Suprapubic skin (tissue), 4 donors: ENCODE data around the gene RECK. TPM values are rescaled to one million over a fixed set of nuclear protein-coding genes. Genes with fewer than 3 reads are reported as not detected.
"Not testable (repeated sequence)": the region's sequence is repeated elsewhere in the genome, so short reads cannot be mapped to it uniquely, and the experiment has no call there.

ENCODE experiments used
- DNase-seq, 2 donors: peaks; one replicate each; pipeline ENCODE4 v3.0.0-alpha.2; 2019; ENCODE audit warnings: low spot score in 2 of 2
- H3K27ac ChIP-seq: fragments of 200-600 bp; sonication (generic); one replicate; pipeline ENCODE4 v1.5.1; 2019
- H3K27me3 ChIP-seq: fragments of 200-600 bp; sonication (generic); one replicate; pipeline ENCODE4 v1.5.1; 2019
- H3K36me3 ChIP-seq: fragments of 200-600 bp; sonication (generic); one replicate; pipeline ENCODE4 v1.5.1; 2019
- H3K4me1 ChIP-seq: fragments of 200-600 bp; sonication (generic); one replicate; pipeline ENCODE4 v1.5.1; 2019
- H3K4me3 ChIP-seq: fragments of 200-600 bp; sonication (generic); one replicate; pipeline ENCODE4 v1.5.1; 2019; ENCODE audit warnings: mild to moderate bottlenecking
- H3K9me3 ChIP-seq: fragments of 200-600 bp; sonication (generic); one replicate; pipeline ENCODE4 v1.5.1; 2019
- EP300 ChIP-seq: sonication (generic); formaldehyde crosslinking; IDR thresholded peaks from one replicate; pipeline ENCODE4 v1.6.1; 2017; ENCODE audit warnings: antibody characterized with exemption
- POLR2A ChIP-seq, 2 donors: fragments of 450-650 bp; IDR thresholded peaks; one replicate each; pipeline ENCODE4 v1.6.1; 2017; ENCODE audit warnings: antibody characterized with exemption in 2 of 2, mild to moderate bottlenecking in 2 of 2, moderate library complexity in 2 of 2
- POLR2AphosphoS5 ChIP-seq, 3 donors: sonication (generic); formaldehyde crosslinking; IDR thresholded peaks; one replicate each; pipeline ENCODE4 v1.6.1; 2017; ENCODE audit warnings: antibody characterized with exemption in 3 of 3
- WGBS: methylation state at CpG from one replicate; pipeline ENCODE4 v1.1.5; 2018; 5-methylcytosine and 5-hydroxymethylcytosine counted together
- total RNA-seq, 4 donors: library from RNA; depleted of rRNA; stranded (reverse); fragments of >200 nt; gene quantifications; one replicate each; pipeline ENCODE4 v1.1.0, GENCODE V29; 2016
- TF ChIP-seq, protein P1 (sequence below), 2 donors: fragments of 200-600 bp in 1 of 2; fragments of 450-650 bp in 1 of 2; sonication (generic) in 1 of 2; IDR thresholded peaks; one replicate each; pipeline ENCODE4 v1.5.1; 2016 to 2019; ENCODE audit warnings: antibody characterized with exemption in 2 of 2, mild to moderate bottlenecking in 1 of 2, moderate library complexity in 1 of 2

RECK gene
- total RNA-seq: 1 to 10 TPM; 3.1 to 6.4 (median 4.0) TPM

DNA sequence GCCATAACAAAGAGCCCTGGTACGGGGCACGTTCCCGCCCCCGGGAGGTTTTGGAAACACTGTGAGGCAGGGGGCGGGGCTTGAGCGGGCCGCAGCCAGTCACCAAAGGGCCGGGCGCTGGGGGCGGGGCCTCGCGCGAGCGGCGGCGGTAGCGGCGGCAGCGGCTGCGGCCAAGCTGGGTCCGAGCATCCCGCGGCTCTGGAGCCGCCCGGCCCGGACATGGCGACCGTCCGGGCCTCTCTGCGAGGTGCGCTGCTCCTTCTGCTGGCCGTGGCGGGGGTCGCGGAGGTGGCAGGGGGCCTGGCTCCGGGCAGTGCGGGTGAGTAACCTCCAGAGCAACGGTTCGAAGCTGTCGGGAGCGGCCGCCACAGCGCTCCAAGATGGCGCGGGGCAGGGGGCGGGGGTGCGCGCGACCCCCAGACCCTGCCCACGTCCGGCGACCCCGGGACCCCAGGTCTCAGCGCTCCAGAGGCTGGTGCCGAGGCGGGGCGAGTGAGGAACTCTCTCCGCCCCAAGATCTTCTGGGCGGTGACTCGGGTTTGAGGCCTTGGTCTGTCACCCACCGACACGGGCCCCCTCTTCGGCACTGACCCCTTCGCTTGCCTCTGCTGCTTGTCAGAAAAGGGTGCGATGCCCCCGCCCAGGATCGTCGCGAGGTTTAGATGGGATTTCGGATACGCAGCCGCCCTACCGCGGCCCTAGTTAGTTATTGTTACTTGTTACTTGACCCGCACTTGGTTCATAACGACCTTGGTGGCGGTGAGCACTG is at the start of gene RECK:
Gene RECK, plus strand, starts transcription at position 134 of the 769 bp plus-strand sequence. Its CDS starts 86 bp downstream, at position 220.
- H3K36me3 ChIP-seq: no peaks in the 10 kb centered on the region
- no peak for TF ChIP-seq EP300
- TF ChIP-seq POLR2A (IDR thresholded peaks at IDR 0.05): peak; percentile 38 to 75
- DNase-seq: peak; percentile 95 to 96
- H3K9me3 ChIP-seq: no peaks in the 10 kb centered on the region
- peak within 1 kb of the TSS; percentile 89 for H3K27ac ChIP-seq
- H3K27me3 ChIP-seq: no peaks in the 10 kb centered on the region
- 1% methylated on average over 33 of the region's 77 CpGs for WGBS
- peak within 1 kb of the TSS; percentile 83 for H3K4me3 ChIP-seq
- peaks cover 30% of the 10 kb centered on the region for H3K4me1 ChIP-seq

DNA sequence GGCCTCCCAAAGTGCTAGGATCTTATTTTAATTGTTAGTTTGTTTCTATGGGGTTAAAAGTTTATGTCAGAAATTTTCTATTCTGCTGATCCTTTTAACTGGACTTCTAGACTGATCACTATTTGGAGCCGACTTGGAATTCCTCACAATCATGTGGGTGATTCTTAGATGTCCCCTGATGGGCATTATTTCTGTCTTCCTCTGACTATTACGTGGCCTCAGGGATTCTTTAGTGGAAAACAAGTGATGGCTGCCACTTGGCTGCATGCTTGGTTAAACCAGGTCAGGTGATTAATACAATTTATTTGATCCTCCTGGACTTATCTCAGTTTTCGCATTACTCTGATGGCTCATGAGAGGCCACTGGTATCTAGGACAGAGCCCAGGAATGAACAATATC is 46.6 kb upstream of the RECK start:
- TF ChIP-seq, protein P1, sequence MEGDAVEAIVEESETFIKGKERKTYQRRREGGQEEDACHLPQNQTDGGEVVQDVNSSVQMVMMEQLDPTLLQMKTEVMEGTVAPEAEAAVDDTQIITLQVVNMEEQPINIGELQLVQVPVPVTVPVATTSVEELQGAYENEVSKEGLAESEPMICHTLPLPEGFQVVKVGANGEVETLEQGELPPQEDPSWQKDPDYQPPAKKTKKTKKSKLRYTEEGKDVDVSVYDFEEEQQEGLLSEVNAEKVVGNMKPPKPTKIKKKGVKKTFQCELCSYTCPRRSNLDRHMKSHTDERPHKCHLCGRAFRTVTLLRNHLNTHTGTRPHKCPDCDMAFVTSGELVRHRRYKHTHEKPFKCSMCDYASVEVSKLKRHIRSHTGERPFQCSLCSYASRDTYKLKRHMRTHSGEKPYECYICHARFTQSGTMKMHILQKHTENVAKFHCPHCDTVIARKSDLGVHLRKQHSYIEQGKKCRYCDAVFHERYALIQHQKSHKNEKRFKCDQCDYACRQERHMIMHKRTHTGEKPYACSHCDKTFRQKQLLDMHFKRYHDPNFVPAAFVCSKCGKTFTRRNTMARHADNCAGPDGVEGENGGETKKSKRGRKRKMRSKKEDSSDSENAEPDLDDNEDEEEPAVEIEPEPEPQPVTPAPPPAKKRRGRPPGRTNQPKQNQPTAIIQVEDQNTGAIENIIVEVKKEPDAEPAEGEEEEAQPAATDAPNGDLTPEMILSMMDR (IDR thresholded peaks at IDR 0.05): no peak
- no peak for TF ChIP-seq POLR2AphosphoS5 (IDR thresholded peaks at IDR 0.05)
- TF ChIP-seq POLR2A (IDR thresholded peaks at IDR 0.05): no peak
- no peak for TF ChIP-seq EP300
- no peak overlapping the region for H3K27ac ChIP-seq
- H3K4me1 ChIP-seq: no peaks in the 10 kb centered on the region
- H3K4me3 ChIP-seq: no peak overlapping the region
- H3K36me3 ChIP-seq: no peaks in the 10 kb centered on the region
- 73% methylated on average over 3 of the region's 3 CpGs for WGBS
- H3K27me3 ChIP-seq: peaks cover 4% of the 10 kb centered on the region
- no peak for DNase-seq
- H3K9me3 ChIP-seq: no peaks in the 10 kb centered on the region

DNA sequence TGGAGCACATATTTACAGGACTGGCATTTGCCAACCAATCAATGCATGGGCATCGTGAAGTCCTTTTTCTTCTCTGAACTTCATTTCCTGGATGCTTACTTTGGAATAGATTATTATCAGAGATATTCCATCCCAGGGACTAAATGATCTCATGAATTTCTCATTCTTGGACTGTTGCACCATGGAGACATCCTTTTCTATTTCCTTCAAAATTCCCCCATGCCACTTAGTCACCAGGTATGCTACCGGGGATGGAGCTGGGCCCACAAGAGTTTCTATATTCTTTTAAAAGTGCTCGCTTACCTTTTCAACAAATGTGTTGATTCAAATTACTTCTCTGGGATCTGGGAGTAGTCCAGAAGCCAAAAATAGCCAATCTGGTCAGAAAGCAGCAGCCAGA is 43.6 kb upstream of the RECK start:
- H3K9me3 ChIP-seq, H3K4me1 ChIP-seq, H3K27ac ChIP-seq, H3K4me3 ChIP-seq, DNase-seq, H3K27me3 ChIP-seq, H3K36me3 ChIP-seq: not testable (repeated sequence)
- 83% methylated on average over 3 of the region's 3 CpGs for WGBS

- no peaks in the 10 kb centered on the region for H3K9me3 ChIP-seq
- H3K4me3 ChIP-seq: no peak overlapping the region
- WGBS: 57% methylated on average over 5 of the region's 5 CpGs
- peaks cover 4% of the 10 kb centered on the region for H3K27me3 ChIP-seq
- H3K27ac ChIP-seq: no peak overlapping the region
- DNase-seq: no peak
- no peaks in the 10 kb centered on the region for H3K36me3 ChIP-seq
- TF ChIP-seq POLR2A (IDR thresholded peaks at IDR 0.05) (no peak), EP300 (no peak), POLR2AphosphoS5 (IDR thresholded peaks at IDR 0.05) (no peak)
- TF ChIP-seq, protein P1 (IDR thresholded peaks at IDR 0.05): no peak
- no peaks in the 10 kb centered on the region for H3K4me1 ChIP-seq
Measured at GRCh38 chr9:35993976-35994720, 42.6 kb upstream of the RECK start.

- H3K4me1 ChIP-seq: no peaks in the 10 kb centered on the region
- no peak for DNase-seq
- no peak overlapping the region for H3K27ac ChIP-seq
- no peaks in the 10 kb centered on the region for H3K36me3 ChIP-seq
- no peaks in the 10 kb centered on the region for H3K9me3 ChIP-seq
- H3K27me3 ChIP-seq: peaks cover 3% of the 10 kb centered on the region
- WGBS: 69% methylated on average over 2 of the region's 2 CpGs
- TF ChIP-seq, protein P1 (IDR thresholded peaks at IDR 0.05): no peak
- TF ChIP-seq POLR2AphosphoS5 (IDR thresholded peaks at IDR 0.05) (no peak), POLR2A (IDR thresholded peaks at IDR 0.05) (no peak), EP300 (no peak)
- H3K4me3 ChIP-seq: no peak overlapping the region
Measured at GRCh38 chr9:35994959-35995358, 41.8 kb upstream of the RECK start.

DNA sequence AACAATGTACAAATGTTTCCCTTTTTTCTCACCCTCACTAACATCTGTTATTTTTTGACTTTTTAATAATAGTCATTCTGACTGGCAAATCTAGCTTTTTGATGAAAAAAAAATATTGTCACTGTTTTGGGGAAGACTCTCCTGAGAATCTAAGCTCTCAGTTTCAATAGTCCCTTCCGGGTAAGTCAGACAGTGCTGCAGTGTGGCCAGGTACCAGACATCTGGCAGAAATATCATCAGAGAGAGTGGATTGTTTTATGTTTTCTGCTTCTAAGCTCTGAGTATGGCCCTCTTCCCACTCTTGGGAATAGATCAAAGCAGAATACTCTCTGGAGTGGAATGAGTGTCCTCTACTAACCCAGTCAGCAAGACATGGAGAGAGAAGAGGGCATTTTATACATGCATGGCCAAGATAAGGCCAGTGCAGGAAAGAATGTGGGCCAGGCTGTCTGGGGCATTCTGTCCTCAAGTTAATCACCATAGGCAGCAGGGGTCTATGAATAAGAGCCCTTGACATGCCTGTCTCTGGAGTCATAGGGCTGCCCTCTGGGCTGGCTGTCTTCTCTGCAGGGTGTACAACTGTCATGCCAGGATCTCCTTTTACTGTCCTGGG is 40.2 kb upstream of the RECK start:
- no peak overlapping the region for H3K4me3 ChIP-seq
- H3K9me3 ChIP-seq: no peaks in the 10 kb centered on the region
- no peaks in the 10 kb centered on the region for H3K36me3 ChIP-seq
- no peak for TF ChIP-seq POLR2AphosphoS5 (IDR thresholded peaks at IDR 0.05)
- TF ChIP-seq POLR2A (IDR thresholded peaks at IDR 0.05): no peak
- no peak for TF ChIP-seq EP300
- TF ChIP-seq, protein P1 (IDR thresholded peaks at IDR 0.05): no peak
- 57% methylated on average over 1 of the region's 1 CpG for WGBS
- DNase-seq: no peak
- H3K4me1 ChIP-seq: no peaks in the 10 kb centered on the region
- H3K27ac ChIP-seq: no peak overlapping the region
- H3K27me3 ChIP-seq: peaks cover 3% of the 10 kb centered on the region

DNA sequence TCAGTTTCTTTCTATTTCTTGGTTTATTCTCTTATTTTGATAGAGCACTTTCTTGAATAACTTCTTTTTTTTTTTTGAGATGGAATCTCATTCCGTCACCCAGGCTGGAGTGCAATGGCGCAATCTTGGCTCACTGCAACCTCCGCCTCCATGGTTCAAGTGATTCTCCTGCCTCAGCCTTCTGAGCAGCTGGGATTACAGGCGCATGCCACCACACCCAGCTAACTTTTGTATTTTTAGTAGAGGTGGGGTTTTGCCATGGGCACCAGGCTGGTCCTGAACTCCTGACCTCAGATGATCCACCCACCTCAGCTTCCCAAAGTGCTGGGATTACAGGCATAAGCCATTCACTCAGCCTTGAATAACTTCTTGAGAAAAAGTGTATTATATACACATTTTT is 39.7 kb upstream of the RECK start:
- not testable (repeated sequence) for H3K9me3 ChIP-seq, H3K4me1 ChIP-seq, H3K36me3 ChIP-seq, H3K4me3 ChIP-seq, H3K27me3 ChIP-seq, DNase-seq, H3K27ac ChIP-seq
- WGBS: 62% methylated on average over 4 of the region's 4 CpGs
